ENCODE data around the gene DPP4.
A peak's percentile ranks its signal among the peaks of the same experiment; 100 is the strongest.

The DPP4 gene

GRCh38 chr2:161947406-161947805 lies 126.6 kb downstream of the DPP4 start:
- CTCF ChIA-PET = interaction anchor here (0.8 to 4.3 kb wide), 11 partner anchors 17 to 367 kb away, joined by 3 to 58 read pairs (median 3); no protein-coding TSS in a partner anchor
- TF ChIP-seq CTCF (IDR thresholded peaks at IDR 0.05; ENCODE audit: control extremely low read depth, extremely low read depth, low read depth, missing control alignments) = no peak
- POLR2A ChIA-PET = no interaction called here
- DNase-seq (ENCODE audit: extremely low spot score) = no peak

GRCh38 chr2:161946489-161947107 lies 127.4 kb downstream of the DPP4 start:
- peak; percentile 47 for TF ChIP-seq CTCF (IDR thresholded peaks at IDR 0.05; ENCODE audit: control extremely low read depth, extremely low read depth, low read depth, missing control alignments)
- DNase-seq (ENCODE audit: extremely low spot score) = no peak
- ChIA-PET POLR2A (no interaction called here), CTCF (interaction anchor here (0.8 to 4.3 kb wide), 11 partner anchors 10 to 378 kb away, joined by 3 to 58 read pairs (median 4); no protein-coding TSS in a partner anchor)

GRCh38 chr2:161943011-161943410 lies 131.0 kb downstream of the DPP4 start:
- ChIA-PET CTCF (interaction anchor here (1.0 to 3.6 kb wide), 3 partner anchors 13 to 356 kb away, joined by 3 to 11 read pairs (median 6); no protein-coding TSS in a partner anchor), POLR2A (no interaction called here)
- no peak for DNase-seq (ENCODE audit: extremely low spot score)
- no peak for TF ChIP-seq CTCF (IDR thresholded peaks at IDR 0.05; ENCODE audit: control extremely low read depth, extremely low read depth, low read depth, missing control alignments)

All from GM10248 (cell line).